ENCODE data around the gene WWTR1. TPM values are rescaled to one million over a fixed set of nuclear protein-coding genes. Genes with fewer than 3 reads are reported as not detected.

Gene WWTR1
- total and polyA plus RNA-seq, 8 donors, result 15.4 to 116 (median 61.4) TPM

DNA sequence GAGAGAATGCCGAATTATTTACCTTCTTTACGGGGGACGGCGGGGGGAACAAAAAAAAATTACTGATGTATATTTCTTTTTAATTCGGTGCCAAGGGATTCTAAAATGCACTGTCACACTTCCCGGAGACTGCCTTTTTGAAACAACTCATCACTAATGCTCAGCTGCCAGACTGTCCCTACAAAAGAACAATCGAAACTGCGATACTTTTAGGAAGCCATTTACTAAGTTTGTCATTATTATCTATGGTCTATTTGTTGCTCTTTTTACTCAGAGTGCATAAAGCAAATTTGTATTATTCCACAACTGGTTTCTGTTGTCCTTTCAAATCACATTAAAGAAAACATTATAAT lies 122.5 kb downstream of the WWTR1 start:
- H3K27ac ChIP-seq, result peak overlapping the region in 4 of 5 donors; percentile 43 to 75 (median 63)
- H3K4me3 ChIP-seq, result no peak overlapping the region
- peaks cover 4 to 84% (median 53%) of the 10 kb centered on the region in 4 donors for H3K4me1 ChIP-seq
- no peaks in the 10 kb centered on the region for H3K36me3 ChIP-seq
- no peak for DNase-seq
- TF ChIP-seq, protein P1, sequence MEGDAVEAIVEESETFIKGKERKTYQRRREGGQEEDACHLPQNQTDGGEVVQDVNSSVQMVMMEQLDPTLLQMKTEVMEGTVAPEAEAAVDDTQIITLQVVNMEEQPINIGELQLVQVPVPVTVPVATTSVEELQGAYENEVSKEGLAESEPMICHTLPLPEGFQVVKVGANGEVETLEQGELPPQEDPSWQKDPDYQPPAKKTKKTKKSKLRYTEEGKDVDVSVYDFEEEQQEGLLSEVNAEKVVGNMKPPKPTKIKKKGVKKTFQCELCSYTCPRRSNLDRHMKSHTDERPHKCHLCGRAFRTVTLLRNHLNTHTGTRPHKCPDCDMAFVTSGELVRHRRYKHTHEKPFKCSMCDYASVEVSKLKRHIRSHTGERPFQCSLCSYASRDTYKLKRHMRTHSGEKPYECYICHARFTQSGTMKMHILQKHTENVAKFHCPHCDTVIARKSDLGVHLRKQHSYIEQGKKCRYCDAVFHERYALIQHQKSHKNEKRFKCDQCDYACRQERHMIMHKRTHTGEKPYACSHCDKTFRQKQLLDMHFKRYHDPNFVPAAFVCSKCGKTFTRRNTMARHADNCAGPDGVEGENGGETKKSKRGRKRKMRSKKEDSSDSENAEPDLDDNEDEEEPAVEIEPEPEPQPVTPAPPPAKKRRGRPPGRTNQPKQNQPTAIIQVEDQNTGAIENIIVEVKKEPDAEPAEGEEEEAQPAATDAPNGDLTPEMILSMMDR (IDR thresholded peaks at IDR 0.05), result no peak
- TF ChIP-seq POLR2A (IDR thresholded peaks at IDR 0.05), result no peak
- TF ChIP-seq EP300 (IDR thresholded peaks at IDR 0.05), result no peak
- no peak for TF ChIP-seq POLR2AphosphoS5 (IDR thresholded peaks at IDR 0.05)
- no peaks in the 10 kb centered on the region for H3K9me3 ChIP-seq
- intact Hi-C loops (cut with DNase I; ENCODE audit: low total_unique reads), result no loop called here
- 36 to 53% (median 45%) methylated on average over 8 of the region's 8 CpGs for WGBS, 5 donors
- H3K27me3 ChIP-seq, result no peaks in the 10 kb centered on the region

DNA sequence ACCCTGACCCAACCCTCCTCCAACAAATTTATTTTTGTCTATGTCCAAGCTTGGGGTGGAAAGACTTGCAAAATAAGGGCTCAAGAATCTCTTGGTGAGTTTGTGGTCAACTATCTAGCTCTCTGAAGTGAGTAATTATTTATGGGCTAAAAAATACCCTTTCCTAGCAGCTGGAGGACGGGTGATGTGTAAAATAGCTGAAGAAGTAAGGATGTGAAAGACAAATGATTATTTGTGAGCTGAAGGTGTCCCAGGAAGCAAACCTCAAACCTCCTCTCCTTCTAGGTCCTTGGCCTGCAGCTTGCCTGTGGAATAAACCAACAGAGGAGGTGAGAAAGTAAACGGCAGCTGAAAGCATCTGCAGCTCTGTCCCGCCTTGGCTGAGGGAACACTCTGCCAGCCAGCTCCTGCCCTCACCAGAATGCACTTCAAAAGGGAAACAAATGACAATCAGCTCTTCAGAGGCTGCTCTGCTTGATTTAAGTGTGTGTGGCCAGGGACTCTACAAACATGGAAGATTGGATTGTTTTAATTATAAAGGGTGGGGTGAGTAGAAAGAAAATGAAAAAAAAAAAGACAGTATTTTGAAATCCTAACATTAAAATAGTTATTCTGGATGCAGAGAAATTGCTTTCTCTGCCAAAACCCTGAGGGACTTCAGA lies 123.0 kb downstream of the WWTR1 start:
- H3K9me3 ChIP-seq, result no peaks in the 10 kb centered on the region
- H3K4me1 ChIP-seq, result peaks cover 4 to 79% (median 49%) of the 10 kb centered on the region in 4 donors
- H3K27ac ChIP-seq, result peak overlapping the region in 4 of 5 donors; percentile 43 to 75 (median 63)
- 22 to 34% (median 28%) methylated on average over 3 of the region's 3 CpGs for WGBS, 5 donors
- H3K36me3 ChIP-seq, result no peaks in the 10 kb centered on the region
- no peak overlapping the region for H3K4me3 ChIP-seq
- intact Hi-C loops (cut with DNase I; ENCODE audit: low total_unique reads), result no loop called here
- peak in 1 of 2 donors; percentile 44 for DNase-seq
- no peaks in the 10 kb centered on the region for H3K27me3 ChIP-seq
- TF ChIP-seq POLR2AphosphoS5 (IDR thresholded peaks at IDR 0.05), result no peak
- TF ChIP-seq POLR2A (IDR thresholded peaks at IDR 0.05), result no peak
- no peak for TF ChIP-seq EP300 (IDR thresholded peaks at IDR 0.05)
- TF ChIP-seq, protein P1 (IDR thresholded peaks at IDR 0.05), result no peak

DNA sequence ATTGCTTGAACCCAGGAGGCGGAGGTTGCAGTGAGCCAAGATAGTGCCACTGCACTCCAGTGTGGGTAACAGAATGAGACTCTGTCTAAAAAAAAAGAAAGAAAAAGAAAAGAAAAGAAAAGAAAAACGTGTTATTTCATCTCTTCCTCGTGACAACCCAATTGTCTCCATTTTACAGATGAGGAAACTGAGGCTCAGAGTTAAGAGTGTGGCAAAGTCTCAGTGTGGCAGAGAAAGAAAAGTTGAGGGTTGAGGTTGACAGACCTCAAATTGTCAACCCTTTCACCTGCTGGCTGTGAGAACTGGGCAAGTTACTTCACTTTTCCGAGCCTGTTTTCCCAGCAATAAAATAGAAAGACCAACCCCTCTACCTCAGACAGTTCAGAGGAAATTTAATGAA lies 123.7 kb downstream of the WWTR1 start:
- Histone ChIP-seq H3K4me3 (no peak overlapping the region), H3K9me3 (no peaks in the 10 kb centered on the region), H3K27ac (peak overlapping the region in 4 of 5 donors; percentile 43 to 75 (median 63)), H3K36me3 (no peaks in the 10 kb centered on the region), H3K27me3 (no peaks in the 10 kb centered on the region), H3K4me1 (peaks cover 4 to 72% (median 46%) of the 10 kb centered on the region in 4 donors)
- no peak for DNase-seq
- intact Hi-C loops (cut with DNase I; ENCODE audit: low total_unique reads), result no loop called here
- TF ChIP-seq POLR2AphosphoS5 (IDR thresholded peaks at IDR 0.05) (no peak), POLR2A (IDR thresholded peaks at IDR 0.05) (no peak), EP300 (IDR thresholded peaks at IDR 0.05) (no peak)
- TF ChIP-seq, protein P1 (IDR thresholded peaks at IDR 0.05), result no peak
- WGBS, 5 donors, result 80 to 96% (median 93%) methylated on average over 4 of the region's 4 CpGs

DNA sequence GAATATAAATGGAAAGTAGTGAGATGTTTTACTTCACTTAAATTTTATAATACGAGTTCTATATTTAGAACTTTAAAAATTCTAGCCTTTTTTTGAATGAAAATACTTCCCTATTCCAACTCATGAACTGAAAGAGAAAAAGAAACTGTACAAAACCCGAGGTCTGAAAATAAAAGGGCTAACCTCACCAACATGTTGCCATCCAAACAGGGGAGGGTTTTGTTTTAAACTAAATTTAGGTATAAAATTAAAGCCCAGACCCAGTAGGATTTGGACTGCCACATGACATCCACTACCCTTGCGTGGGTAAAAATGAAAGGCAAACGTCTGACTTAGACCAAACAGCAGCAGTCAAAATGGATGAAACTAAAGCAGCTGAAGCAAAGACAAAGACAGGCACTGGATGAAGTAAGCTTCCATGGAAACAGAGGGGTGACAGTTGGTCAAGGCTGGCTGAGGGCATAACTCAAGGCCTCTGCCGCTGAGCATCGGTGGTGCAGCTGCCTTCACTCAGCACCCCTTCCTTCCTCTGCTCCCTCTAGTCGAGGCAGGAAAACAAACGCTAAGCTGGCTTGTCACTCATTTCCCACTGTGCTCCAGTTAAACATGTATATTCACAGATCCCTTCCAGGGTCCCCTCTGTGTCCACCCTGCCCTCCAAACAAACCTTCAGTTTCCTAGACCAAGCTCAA lies 125.2 kb downstream of the WWTR1 start:
- intact Hi-C loops (cut with DNase I; ENCODE audit: low total_unique reads), result no loop called here
- peak overlapping the region in 3 of 5 donors; percentile 51 to 67 (median 53) for H3K27ac ChIP-seq
- TF ChIP-seq POLR2A (IDR thresholded peaks at IDR 0.05), result no peak
- TF ChIP-seq EP300 (IDR thresholded peaks at IDR 0.05), result no peak
- TF ChIP-seq, protein P1 (IDR thresholded peaks at IDR 0.05), result no peak
- TF ChIP-seq POLR2AphosphoS5 (IDR thresholded peaks at IDR 0.05), result no peak

More for the DNA sequence above, 125.2 kb downstream of the WWTR1 start:
- Histone ChIP-seq H3K4me1 (peaks cover 12 to 79% (median 48%) of the 10 kb centered on the region in 4 donors), H3K27me3 (no peaks in the 10 kb centered on the region), H3K4me3 (peak overlapping the region in 1 of 4 donors; percentile 18), H3K9me3 (no peaks in the 10 kb centered on the region), H3K36me3 (no peaks in the 10 kb centered on the region)
- peak in 1 of 2 donors; percentile 27 for DNase-seq
- WGBS, 5 donors, result 44 to 55% (median 49%) methylated on average over 8 of the region's 8 CpGs
